ENCODE measurements around the gene SELPLG.

- TF ChIP-seq CTCF (IDR thresholded peaks at IDR 0.05) (no peak), REST (IDR thresholded peaks at IDR 0.05; ENCODE audit: insufficient read depth in 1 of 2, low read depth in 2 of 2, low read length in 1 of 2) (no peak)
Measured at GRCh38 chr12:108670066-108670631, 36.5 kb upstream of the SELPLG start.

All from Panc1 (cell line).